GM20000 (cell line): ENCODE measurements around the gene HAPLN2.

ENCODE experiments used
- DNase-seq: peaks from one replicate; pipeline ENCODE4 v3.0.0; 2012; ENCODE audit warnings: low spot score
- TF ChIP-seq, protein P1 (sequence below): IDR thresholded peaks from 2 replicates; pipeline ENCODE4 v1.5.1; 2012; ENCODE audit warnings: mild to moderate bottlenecking, control low read depth; ENCODE audit errors: extremely low read depth, missing control alignments

HAPLN2 gene

DNA sequence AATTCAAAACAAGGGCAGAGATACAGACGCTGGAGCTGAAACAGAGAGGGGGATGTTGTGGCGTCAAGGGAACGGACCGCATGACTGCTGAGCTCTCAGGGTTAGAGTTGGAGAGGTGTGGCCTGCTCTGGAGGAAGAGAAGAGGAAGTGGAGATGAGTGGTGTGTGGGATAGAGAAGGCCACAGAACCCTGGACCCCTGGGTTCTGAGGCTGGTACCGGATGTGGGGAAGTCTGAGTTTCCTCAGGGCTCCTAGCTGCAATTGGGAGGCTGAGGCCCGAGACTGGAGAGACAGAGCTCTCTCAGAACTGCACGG is 24.5 kb downstream of the HAPLN2 start:
- TF ChIP-seq, protein P1, sequence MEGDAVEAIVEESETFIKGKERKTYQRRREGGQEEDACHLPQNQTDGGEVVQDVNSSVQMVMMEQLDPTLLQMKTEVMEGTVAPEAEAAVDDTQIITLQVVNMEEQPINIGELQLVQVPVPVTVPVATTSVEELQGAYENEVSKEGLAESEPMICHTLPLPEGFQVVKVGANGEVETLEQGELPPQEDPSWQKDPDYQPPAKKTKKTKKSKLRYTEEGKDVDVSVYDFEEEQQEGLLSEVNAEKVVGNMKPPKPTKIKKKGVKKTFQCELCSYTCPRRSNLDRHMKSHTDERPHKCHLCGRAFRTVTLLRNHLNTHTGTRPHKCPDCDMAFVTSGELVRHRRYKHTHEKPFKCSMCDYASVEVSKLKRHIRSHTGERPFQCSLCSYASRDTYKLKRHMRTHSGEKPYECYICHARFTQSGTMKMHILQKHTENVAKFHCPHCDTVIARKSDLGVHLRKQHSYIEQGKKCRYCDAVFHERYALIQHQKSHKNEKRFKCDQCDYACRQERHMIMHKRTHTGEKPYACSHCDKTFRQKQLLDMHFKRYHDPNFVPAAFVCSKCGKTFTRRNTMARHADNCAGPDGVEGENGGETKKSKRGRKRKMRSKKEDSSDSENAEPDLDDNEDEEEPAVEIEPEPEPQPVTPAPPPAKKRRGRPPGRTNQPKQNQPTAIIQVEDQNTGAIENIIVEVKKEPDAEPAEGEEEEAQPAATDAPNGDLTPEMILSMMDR = no peak
- peak; percentile 75 for DNase-seq

- DNase-seq = no peak
- TF ChIP-seq, protein P1 = no peak
These were observed 24.9 kb downstream of the HAPLN2 start for GRCh38 chr1:156644146-156644545.

GRCh38 chr1:156644640-156645039 is 25.4 kb downstream of the HAPLN2 start:
- TF ChIP-seq, protein P1 = no peak
- no peak for DNase-seq

DNA sequence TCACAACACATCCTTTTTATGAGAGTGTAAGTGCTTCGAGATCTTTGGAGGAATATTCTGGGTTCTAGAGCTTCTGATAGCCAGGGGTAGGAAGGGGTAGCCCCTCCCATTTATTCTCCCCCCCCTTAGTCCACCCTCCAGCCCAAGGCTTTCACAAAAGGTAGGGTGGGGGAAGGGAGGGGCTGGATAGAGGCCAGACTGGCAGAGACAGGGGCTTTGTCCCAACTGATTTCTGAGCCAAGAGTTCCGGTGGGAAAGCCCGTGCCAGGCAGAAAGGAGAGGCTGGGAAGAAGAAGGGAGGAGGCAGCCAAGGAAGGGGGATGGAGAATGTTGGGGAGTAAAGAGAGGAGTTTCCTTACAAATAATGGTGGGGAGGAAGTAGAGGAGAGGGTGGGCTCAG is 25.8 kb downstream of the HAPLN2 start:
- no peak for DNase-seq
- TF ChIP-seq, protein P1 = no peak

DNA sequence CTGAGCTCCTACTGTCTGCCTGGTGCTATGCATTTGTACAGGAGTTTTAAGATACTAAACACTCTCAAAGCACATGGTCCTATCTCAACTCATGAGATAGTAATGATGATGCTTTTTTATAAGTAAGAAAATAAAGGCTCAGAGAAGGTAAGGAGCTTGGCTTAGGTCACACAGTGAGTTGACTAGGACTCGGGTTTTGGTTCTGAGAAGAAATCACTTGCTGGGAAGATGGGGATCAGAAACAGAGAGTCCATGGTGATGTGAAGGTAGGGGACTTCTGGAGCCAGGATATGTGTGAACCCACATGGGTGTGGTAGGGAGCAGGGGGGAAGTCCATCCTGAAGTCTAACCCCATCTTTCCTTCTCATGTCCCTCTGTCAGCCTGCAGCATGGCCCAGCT is 26.5 kb downstream of the HAPLN2 start:
- DNase-seq = no peak
- TF ChIP-seq, protein P1 = no peak

DNA sequence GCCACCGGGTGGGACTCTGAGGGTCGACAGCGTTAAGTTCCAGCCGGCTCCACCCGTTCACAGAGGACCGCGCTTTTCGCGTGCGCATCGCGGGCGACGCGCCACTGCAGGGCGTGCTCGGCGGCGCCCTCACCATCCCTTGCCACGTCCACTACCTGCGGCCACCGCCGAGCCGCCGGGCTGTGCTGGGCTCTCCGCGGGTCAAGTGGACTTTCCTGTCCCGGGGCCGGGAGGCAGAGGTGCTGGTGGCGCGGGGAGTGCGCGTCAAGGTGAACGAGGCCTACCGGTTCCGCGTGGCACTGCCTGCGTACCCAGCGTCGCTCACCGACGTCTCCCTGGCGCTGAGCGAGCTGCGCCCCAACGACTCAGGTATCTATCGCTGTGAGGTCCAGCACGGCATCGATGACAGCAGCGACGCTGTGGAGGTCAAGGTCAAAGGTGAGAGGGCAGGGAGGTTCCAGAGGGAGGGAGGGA is 27.6 kb downstream of the HAPLN2 start:
- DNase-seq = no peak
- TF ChIP-seq, protein P1 = no peak

- DNase-seq = no peak
These were observed 28.1 kb downstream of the HAPLN2 start for GRCh38 chr1:156647351-156647750.

More at GRCh38 chr1:156647351-156647750, 28.1 kb downstream of the HAPLN2 start:
- TF ChIP-seq, protein P1 = no peak
